Vagina (tissue), 2 donors: ENCODE data around the gene ARL2.

Experiments used
- CTCF ChIP-seq, 3 experiments: fragments of 450-650 bp in 2 of 3; fragments of 200-600 bp in 1 of 3; sonication (generic) in 1 of 3; IDR thresholded peaks; one replicate each; pipeline ENCODE4 v1.5.1; 2017 to 2019; ENCODE audit warnings: antibody characterized with exemption in 3 of 3, mild to moderate bottlenecking in 2 of 3, moderate library complexity in 2 of 3
- POLR2A ChIP-seq, 2 donors: fragments of 450-650 bp; IDR thresholded peaks; one replicate each; pipeline ENCODE4 v1.6.1; 2017; ENCODE audit warnings: antibody characterized with exemption in 2 of 2, mild to moderate bottlenecking in 2 of 2, moderate library complexity in 2 of 2

- TF ChIP-seq POLR2A (IDR thresholded peaks at IDR 0.05) (no peak), CTCF (IDR thresholded peaks at IDR 0.05) (no peak)
Measured at GRCh38 chr11:64971421-64972233, 42.3 kb upstream of the ARL2 start, which contains the start of gene MAJIN.
